Measurements from ENCODE around the gene SULF2.
A peak's percentile ranks its signal among the peaks of the same experiment; 100 is the strongest.

Gene SULF2

DNA sequence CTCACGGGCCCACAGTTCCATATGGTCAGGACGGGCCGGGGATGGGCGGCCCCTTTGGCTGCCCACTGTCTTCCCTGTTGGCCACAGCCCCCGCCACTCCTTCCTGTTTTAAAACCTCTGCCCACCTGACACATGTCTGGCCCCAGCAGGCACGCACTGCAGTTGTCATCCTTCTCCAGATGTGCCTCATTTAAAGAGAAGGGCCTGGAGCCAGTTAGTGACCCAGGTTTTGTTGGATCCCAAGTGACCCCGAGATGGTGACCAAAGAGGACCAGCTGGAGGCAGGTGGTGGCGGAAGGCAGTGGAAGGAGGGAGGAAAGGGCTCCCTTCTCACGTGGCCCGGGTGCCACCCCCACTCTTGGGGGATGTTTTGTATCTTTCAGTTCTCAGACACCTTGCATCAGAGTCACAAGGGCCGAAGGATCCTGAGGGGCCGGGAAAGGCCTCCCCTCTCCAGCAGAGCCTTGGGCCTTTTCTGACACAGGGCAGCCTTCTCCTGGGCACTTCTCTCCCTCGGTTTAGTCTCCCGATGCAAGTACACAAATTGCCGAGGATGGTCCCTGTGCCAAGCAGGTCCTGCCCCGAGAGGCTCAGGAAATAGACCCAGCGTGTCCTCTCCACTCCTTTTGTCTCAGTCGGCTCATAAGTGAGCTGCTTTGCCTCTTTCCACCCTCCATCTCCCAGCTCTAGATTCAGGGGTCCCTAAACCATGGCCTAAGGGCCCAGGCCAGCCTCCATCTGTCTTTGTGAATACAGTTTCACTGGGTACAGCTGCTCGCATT, 117.6 kb downstream of the SULF2 start:
- DNase-seq, result no peak

- DNase-seq, result no peak
Observed at GRCh38 chr20:47667086-47667485, 118.2 kb downstream of the SULF2 start.

DNA sequence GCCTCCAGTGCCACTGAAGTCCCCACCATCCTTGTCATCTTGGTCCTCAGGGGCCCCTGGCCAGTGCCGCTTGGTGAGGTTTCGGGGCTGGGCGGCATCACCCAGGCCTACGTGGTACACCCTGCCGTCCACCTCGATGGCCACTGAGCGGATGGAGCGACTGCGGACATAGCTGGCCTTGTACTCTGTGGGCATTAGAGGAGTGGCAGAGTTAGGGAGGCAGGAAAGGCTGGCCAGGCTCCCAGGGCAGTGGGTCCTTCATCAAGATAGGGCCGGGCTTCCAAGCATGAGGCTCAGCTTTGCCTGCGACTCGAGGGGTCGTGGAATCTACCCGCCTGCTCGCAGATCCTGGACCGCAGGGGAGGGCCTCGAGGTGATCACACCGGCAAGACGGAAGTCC, 119.0 kb downstream of the SULF2 start:
- no peak for DNase-seq

DNA sequence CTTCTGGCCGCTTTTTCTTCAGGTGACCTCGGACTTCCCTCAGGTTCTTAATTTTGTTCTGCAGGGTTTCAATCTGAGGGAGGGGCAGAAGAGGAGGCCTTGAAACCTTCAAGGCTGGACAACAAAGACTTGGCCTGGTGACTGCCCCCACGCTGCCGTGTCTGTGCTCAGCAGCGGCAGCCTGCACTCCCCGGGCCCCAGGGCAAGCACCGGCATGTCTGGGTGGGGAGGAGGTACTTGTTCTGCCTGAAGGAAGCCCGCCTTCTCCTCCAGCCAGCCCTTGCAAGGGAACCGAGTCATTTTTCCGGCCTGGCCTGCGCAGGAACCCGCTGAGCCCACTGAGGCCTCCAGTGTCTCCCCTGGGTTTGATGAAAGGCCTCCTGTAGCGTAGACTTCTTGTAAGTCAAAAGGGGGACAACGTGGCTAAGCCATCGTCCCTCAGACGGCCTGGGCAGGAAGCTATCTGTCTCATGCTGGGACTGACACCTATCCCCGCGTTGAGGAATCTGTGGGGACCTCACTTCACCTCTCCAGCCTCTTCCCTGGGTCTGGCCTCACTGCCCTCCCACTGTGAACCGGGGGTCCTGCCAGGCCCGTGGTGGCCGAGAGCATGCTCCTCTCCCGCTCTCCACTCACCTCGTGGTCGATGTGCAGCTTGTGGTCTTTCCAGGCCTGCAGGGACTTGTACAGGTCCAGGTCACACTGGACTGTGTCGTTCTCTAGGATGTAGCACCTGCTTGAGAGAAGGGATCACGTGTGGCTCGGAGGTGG, 119.9 kb downstream of the SULF2 start:
- no peak for DNase-seq

GRCh38 chr20:47664744-47665143, 120.5 kb downstream of the SULF2 start:
- no peak for DNase-seq

DNA sequence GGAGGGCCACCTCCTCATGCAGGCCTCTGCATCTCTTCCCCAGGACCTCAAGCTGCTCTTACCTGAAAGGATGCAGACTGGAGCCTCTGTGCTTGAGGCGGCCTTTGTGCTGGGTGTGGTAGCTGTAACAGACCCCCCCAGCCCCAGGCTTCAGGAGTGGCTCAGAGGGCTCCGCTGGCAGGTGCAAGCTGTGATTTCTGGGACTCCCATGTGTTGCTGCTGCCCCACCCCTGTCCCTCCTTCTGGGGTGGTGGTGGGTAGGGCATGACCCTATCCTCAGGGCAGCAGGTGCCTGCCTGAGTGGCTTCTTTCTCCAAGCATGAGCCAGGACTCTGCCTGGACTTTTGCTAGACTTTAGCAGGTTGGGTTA, 121.2 kb downstream of the SULF2 start:
- DNase-seq, result no peak

DNA sequence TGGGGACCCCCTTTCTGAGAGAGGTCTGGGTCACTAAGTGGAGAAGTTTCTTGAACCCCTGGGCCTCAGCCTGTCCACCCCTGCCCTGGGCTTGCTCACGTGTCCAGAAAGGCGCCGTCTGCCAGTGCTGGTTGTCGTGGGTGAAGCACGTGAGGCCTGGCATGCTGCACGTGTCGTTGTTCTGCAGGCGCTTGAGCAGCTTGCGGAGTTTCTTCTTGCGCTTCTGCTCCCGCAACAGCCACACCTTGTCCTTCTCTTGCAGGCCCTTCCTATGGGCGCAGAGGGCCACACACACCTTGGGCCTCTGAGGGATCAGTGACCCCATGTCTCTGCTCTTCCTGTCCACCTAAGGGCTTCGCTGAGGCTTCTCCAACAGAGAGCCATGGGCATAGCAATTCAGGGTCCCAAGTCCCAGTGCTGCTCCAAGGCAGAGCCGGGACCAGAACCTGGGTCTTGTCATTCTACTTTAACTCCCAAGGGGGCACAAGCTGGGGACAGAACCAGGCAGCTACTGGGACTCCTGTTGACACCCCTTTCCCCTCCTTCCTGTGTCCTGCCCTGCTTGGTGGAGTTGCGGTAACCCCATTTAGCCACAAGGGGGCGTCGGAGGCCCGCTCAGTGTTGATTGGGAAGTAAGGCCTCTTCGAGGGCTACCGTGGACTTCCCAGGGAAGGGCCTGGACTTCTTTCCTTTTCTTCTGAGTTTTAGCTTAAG, 121.8 kb downstream of the SULF2 start:
- DNase-seq, result peak; percentile 72

DNA sequence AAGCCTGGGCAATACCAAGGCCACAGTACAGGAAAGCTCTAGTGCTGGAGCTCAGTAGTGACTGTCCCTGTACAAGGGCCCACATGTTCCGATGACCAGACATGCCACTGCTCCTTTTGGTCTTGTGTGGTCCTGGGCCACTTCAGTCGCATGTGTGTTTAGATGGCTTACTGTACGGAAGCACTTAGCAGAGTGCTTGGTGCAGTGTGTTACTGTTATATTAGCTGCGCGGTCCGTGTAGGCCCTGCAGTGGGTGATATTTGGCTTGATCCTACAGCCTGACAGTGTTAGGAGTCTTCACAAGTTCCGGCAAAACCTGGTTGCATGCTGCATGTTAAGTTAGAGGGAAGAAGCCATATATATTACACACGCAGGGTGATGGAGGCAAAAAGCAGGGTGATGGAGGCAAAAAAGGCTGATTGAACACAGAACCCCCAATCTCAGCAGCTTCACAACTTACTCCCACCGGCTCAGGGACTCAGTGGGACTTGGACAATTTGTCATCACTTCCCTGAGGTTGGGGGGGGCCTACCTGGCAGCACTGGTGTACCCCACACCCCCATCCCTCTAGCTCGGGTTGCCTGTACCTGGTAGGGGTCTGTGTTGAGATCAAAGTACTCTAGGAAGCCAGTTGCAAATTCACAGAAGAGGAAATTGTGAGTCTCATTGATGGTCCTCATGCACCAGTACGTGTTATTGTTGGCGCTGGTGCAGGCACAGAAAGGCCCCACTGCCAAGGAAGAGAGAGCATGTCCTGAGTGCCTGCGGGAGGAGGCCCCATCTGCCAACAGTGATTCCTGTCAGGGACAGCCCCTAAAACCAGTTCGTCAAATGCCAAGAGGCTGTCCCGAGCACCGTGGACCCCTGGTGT, 122.6 kb downstream of the SULF2 start:
- no peak for DNase-seq

- DNase-seq, result no peak
Observed at GRCh38 chr20:47661714-47662113, 123.6 kb downstream of the SULF2 start.

DNA sequence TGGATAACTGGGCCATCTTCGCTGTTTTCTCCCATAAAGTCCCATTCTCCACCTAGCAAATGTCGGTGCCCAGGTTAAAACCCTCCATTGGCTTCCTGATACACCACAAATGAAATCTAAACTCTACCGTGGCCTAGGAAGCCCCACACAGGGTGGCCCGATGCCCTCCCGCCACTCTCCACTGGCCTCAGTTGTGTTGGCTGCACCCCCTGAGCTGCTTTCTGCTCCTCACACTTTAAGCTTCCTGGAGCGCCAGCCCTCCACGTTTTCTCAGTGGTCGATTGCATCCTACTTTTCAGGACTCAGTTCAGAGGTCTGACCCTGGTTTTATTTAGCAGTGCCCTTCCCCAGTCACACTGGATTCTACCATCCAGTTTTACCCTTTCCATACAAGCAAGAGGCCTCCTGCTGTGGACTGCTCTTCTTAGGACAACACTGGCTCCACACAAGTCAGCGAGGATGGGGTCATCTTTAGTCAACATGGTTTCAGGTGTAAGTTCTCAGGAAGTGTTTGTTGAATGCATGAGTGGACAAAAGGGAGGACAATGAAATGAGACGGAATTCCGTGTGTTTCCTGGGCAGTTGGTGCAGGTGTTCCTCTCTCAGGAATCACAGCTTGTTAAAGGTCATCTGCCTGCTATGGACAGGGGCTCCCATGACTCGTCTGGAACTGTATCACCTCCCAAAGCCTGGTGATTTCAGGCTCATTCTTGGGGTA, 124.1 kb downstream of the SULF2 start:
- no peak for DNase-seq

GRCh38 chr20:47660602-47660905, 124.7 kb downstream of the SULF2 start:
- DNase-seq, result no peak

- DNase-seq, result no peak
Observed at GRCh38 chr20:47659904-47660601, 125.2 kb downstream of the SULF2 start.

DNA sequence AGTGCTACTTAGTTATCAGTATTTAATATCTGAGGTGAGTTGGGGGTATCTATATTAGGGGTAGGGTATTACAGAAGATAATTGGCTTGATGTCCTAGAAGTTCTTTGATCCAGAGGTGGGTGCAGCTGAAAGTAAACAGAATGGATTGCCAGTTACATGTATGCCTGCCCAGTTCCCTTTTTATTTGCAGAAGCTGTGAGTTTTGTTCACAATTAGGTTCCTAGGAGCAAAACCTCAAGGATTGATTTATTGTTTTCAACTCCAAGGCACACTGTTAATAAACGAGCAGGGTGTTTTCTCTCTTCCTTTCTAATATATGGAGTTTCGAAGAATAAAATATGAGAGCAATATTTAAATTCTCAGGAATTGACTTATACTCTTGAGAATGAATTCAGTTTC, 129.0 kb downstream of the SULF2 start:
- DNase-seq, result no peak

GRCh38 chr20:47655635-47656034, 129.6 kb downstream of the SULF2 start:
- no peak for DNase-seq

DNA sequence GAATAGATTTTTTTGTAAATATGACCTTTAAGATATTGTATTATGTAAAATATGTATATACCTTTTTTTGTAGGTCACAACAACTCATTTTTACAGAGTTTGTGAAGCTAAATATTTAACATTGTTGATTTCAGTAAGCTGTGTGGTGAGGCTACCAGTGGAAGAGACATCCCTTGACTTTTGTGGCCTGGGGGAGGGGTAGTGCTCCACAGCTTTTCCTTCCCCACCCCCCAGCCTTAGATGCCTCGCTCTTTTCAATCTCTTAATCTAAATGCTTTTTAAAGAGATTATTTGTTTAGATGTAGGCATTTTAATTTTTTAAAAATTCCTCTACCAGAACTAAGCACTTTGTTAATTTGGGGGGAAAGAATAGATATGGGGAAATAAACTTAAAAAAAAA, 130.9 kb downstream of the SULF2 start:
- no peak for DNase-seq

GRCh38 chr20:47653869-47654268, 131.4 kb downstream of the SULF2 start:
- DNase-seq, result no peak

DNA sequence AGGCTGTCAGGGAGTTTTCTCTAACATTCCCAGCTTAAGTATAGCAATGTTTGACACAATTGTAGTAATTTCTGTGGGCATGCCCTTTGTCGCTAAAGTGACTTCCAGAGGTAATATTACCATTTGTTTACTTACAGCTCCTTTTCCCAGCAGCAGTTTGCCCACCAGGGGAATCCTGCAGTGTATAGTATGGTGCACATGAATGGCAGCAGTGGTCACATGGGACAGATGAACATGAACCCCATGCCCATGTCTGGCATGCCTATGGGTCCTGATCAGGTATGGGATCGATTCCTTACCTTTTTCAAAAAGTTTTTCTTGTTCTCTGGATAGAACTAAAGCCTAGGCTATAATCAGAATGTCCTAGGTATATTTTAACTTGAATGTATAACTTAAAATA, 132.5 kb downstream of the SULF2 start:
- no peak for DNase-seq

- DNase-seq, result no peak
Observed at GRCh38 chr20:47652301-47652700, 133.0 kb downstream of the SULF2 start.

DNA sequence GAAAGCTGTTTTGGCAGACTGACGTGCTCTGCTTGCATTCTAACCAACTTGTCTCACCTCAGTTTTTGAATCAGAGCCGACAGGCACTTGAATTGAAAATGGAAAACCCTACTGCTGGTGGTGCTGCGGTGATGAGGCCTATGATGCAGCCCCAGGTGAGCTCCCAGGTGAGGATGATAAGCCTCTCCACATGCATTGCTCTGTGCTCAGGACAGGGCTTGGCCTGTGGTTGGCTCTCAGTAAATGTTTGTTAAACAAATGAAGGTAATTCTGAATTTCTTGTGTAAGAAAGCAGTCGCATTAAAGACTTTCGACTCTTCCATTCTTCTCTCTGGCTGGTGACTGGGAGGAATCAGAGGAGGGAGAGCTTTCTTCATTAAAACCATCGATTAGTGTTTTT, 136.3 kb downstream of the SULF2 start:
- no peak for DNase-seq

DNA sequence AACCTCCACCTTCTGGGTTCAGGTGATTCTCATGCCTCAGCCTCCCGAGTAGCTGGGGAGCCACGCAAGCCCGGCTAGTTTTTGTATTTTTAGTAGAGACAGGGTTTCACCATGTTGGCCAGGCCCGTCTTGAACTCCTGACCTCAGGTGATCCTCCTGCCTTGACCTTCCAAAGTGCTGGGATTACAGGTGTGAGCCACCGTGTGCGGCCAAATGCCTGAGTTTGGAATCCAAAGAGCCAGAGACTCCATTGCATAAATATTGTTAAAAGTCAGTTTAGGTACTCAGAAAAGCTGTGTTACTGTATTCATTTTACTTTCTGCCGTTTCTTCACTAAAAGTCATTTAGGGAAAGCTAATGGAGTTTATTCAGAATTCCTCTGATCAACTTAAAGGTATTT, 137.3 kb downstream of the SULF2 start:
- DNase-seq, result no peak

DNA sequence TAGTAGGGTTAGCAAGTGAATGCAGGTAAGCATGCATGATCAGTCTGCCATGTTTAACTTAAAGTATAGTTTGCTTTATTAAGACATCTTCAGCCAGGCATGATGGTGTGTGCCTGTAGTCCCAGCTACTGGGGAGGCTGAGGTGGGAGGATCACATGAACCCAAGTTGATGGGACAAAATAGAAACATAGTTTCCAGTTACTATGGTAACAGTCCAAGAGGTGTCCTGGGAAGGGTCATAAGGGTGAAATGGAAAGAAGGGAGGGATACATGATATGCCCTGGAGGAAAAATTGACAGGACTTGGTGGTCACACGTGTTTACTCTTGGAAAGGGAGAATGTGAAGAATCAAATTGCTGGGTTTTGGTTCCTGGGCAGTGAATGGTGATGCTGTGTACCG, 139.6 kb downstream of the SULF2 start:
- no peak for DNase-seq

DNA sequence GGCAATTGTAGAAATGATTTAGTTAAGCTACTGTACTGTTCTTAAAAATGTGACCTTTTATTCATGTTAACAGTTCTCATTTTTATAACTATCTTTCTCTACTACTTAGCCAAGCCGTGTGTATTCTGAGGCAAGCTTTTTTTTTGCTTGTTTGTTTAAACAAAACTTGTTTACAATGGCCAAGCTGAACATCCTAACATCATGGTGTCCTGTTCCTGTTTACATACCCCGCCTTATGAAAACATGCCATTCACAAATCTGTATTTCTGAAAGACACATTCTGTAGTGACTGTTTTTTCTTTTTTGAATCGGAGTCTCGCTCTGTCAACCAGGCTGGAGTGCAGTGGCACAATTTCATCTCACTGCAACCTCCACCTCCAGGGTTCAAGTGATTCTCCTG, 142.7 kb downstream of the SULF2 start:
- DNase-seq, result no peak

All from CD4-positive, alpha-beta T cell treated with Interleukin-21 for 1 hour (primary cell).